ENCODE results near the gene MEX3A. TPM values are rescaled to one million over a fixed set of nuclear protein-coding genes. Genes with fewer than 3 reads are reported as not detected.
A peak's percentile ranks its signal among the peaks of the same experiment; 100 is the strongest.

MEX3A gene
- total and polyA plus RNA-seq, 2 of the 8 experiments (the other 6 are each of a cell fraction or from before 2014, with no cell fraction given) = 34.1 to 52.4 TPM

GRCh38 chr1:156097499-156098178 lies 15.4 kb upstream of the MEX3A start:
- TF ChIP-seq BACH1 (IDR thresholded peaks at IDR 0.05; ENCODE audit: low read length) (no peak), SIRT6 (IDR thresholded peaks at IDR 0.05; ENCODE audit: low read length) (no peak), NRF1 (IDR thresholded peaks at IDR 0.05; ENCODE audit: low read depth, low read length) (no peak), TAF1 (IDR thresholded peaks at IDR 0.05; ENCODE audit: low read depth, low read length) (no peak), USF2 (IDR thresholded peaks at IDR 0.05; ENCODE audit: low read length) (no peak), EP300 (IDR thresholded peaks at IDR 0.05; ENCODE audit: borderline replicate concordance in 1 of 2, low read depth in 2 of 2, low read length in 2 of 2) (no peak), NANOG (IDR thresholded peaks at IDR 0.05; ENCODE audit: insufficient read depth, low read depth, low read length, poor library complexity, severe bottlenecking) (no peak), CHD1 (IDR thresholded peaks at IDR 0.05; ENCODE audit: low read depth, low read length) (no peak), TBP (IDR thresholded peaks at IDR 0.05; ENCODE audit: low read depth, low read length) (no peak), FOSL1 (IDR thresholded peaks at IDR 0.05; ENCODE audit: insufficient read depth, low read depth, low read length) (no peak)
- H3K18ac ChIP-seq (ENCODE audit: extremely low read depth, low read length) = no peak overlapping the region
- H3K4ac ChIP-seq (replicated peaks; ENCODE audit: insufficient read length, low read depth, low read length) = no peak overlapping the region
- FAIRE-seq (no peak), DNase-seq (ENCODE audit: low read depth in 1 of 2, low spot score in 2 of 2) (no peak)
- peak overlapping the region; percentile 88; the same call in 1 of the 2 replicates for H2BK15ac ChIP-seq (ENCODE audit: low read length)
- no peak overlapping the region for H3K14ac ChIP-seq (ENCODE audit: insufficient read length)
- H2BK12ac ChIP-seq (ENCODE audit: low read depth, low read length) = 0 out of 2 replicates have a peak overlapping the region, but pooled peaks have one; percentile 71
- H3K9me3 ChIP-seq (ENCODE audit: insufficient read depth in 2 of 2, low read depth in 1 of 2, low read length in 1 of 2) = no peaks in the 10 kb centered on the region
- POLR2A ChIA-PET (ENCODE audit: partially characterized antibody) = interaction anchor here (0.7 to 29.6 kb wide), 5 partner anchors 7 to 393 kb away, joined by 3 to 763 read pairs (median 3); partner anchors contain the start of gene LMNA
- no peak overlapping the region for H3K56ac ChIP-seq (replicated peaks; ENCODE audit: insufficient read length, low read depth, low read length)
- H3K23ac ChIP-seq (ENCODE audit: insufficient read length) = no peak overlapping the region
- H2AK5ac ChIP-seq (ENCODE audit: low read depth, low read length) = peak overlapping the region; percentile 1; the same call in 1 of the 2 replicates
- no peak overlapping the region for H4K91ac ChIP-seq (replicated peaks; ENCODE audit: insufficient read length, low read length)
- H2BK120ac ChIP-seq (replicated peaks; ENCODE audit: low read depth, low read length) = no peak overlapping the region
- peak overlapping the region; percentile 82; the same call in 1 of the 2 replicates for H2BK20ac ChIP-seq (ENCODE audit: low read length)
- H3K9ac ChIP-seq (replicated peaks in 1 of 4; ENCODE audit: extremely low read depth in 1 of 4, low read depth in 3 of 4, low read length in 3 of 4) = no peak overlapping the region; a peak in 1 of 7 replicates
- no peak overlapping the region for H2BK5ac ChIP-seq (ENCODE audit: low read depth, low read length)
- no peak overlapping the region for H3K27ac ChIP-seq (ENCODE audit: low read depth, low read length)
- no peaks in the 10 kb centered on the region for H3K36me3 ChIP-seq (ENCODE audit: control insufficient read depth in 2 of 4, insufficient read depth in 4 of 4, low read length in 3 of 4)
- CTCF ChIA-PET (ENCODE audit: partially characterized antibody) = interaction anchor here (0.6 to 29.5 kb wide), 21 partner anchors 7 to 1112 kb away, joined by 3 to 1994 read pairs (median 7); partner anchors contain the start of genes LMNA, MEX3A and SLC25A44
- H3K4me3 ChIP-seq (ENCODE audit: extremely low read depth in 1 of 4, insufficient read depth in 2 of 4, low read depth in 3 of 4, low read length in 4 of 4) = no peak overlapping the region
- WGBS, 2 experiments (ENCODE audit: extremely low coverage in 1 of 2, insufficient coverage in 1 of 2, insufficient read length in 1 of 2, insufficient replicate concordance in 2 of 2, low coverage in 1 of 2, low lambda C conversion rate in 2 of 2, missing lambda C conversion rate in 1 of 2) = 90% methylated on average over 9 of the region's 9 CpGs; no CpG with 5 or more reads in 1 of the 2 experiments
- H4K5ac ChIP-seq (ENCODE audit: insufficient read length, low read depth, low read length) = no peak overlapping the region
- H4K8ac ChIP-seq (ENCODE audit: extremely low read depth, insufficient read depth, low read length) = no peak overlapping the region
- H3K79me2 ChIP-seq (ENCODE audit: control insufficient read depth in 1 of 2, insufficient read depth in 2 of 2, low read length in 2 of 2) = 0 out of 4 replicates have a peak, but pooled peaks cover 0 to 3% of the 10 kb centered on the region in 2 experiments
- peaks cover 0 to 10% (median 3%) of the 10 kb centered on the region in 4 experiments; a peak in 3 of 7 replicates for H3K4me1 ChIP-seq (replicated peaks in 1 of 4; ENCODE audit: control insufficient read depth in 3 of 4, insufficient read depth in 4 of 4, low read length in 3 of 4)
- no peak overlapping the region for H2AFZ ChIP-seq (ENCODE audit: low read length)
- no peaks in the 10 kb centered on the region for H3K23me2 ChIP-seq (ENCODE audit: low read depth, low read length)
- H4K20me1 ChIP-seq (replicated peaks in 1 of 2; ENCODE audit: control insufficient read depth in 1 of 2, insufficient read depth in 2 of 2, low read length in 2 of 2) = peaks cover 2 to 11% of the 10 kb centered on the region in 2 experiments
- H3K79me1 ChIP-seq (ENCODE audit: low read depth, low read length) = no peaks in the 10 kb centered on the region
- H3K4me2 ChIP-seq (ENCODE audit: insufficient read depth in 1 of 2, low read depth in 2 of 2, low read length in 2 of 2) = no peak overlapping the region
- no peaks in the 10 kb centered on the region; a peak in 1 of 7 replicates for H3K27me3 ChIP-seq (replicated peaks in 1 of 4; ENCODE audit: control insufficient read depth in 3 of 4, extremely low read depth in 1 of 4, insufficient read depth in 3 of 4, low read length in 3 of 4)

Measured in H1 (cell line).